ENCODE results near the gene IGF2BP1.

GRCh38 chr17:49012769-49013255 lies 15.6 kb downstream of the IGF2BP1 start:
- TF ChIP-seq CTCF (IDR thresholded peaks at IDR 0.05; ENCODE audit: insufficient read depth, low read length, poor library complexity, severe bottlenecking) (no peak), EZH2phosphoT487 (conservative IDR thresholded peaks at IDR 0.05; ENCODE audit: low read length) (no peak)

Data from SU-DHL-6 (cell line).